ENCODE measurements around the gene SELP.

SELP gene

DNA sequence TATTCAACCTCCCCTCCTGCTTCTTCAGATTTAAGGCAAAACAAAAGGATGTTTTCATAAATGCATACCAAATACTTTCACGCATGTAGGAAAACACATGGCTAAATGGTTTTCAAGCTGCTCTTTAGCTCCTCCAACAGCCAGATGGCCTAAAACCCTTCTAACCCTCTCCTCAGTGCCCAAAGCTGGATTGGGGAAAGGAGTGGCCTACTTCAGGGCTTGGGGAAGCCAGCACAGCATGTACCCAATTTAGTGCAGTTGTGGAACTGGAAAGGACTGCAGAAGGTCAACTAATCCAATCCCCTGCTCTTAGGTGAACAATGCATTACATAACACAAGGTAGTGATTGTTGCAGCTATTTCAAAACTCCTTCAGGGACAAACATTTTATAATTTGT lies 53.0 kb downstream of the SELP start:
- no peaks in the 10 kb centered on the region for H3K4me1 Mint-ChIP-seq
- no peak for DNase-seq (ENCODE audit: low spot score in 2 of 2)
- no peaks in the 10 kb centered on the region for H3K9me3 Mint-ChIP-seq
- no peak for ATAC-seq (ENCODE audit: low read depth)
- no peak overlapping the region for H3K27ac Mint-ChIP-seq
- peaks cover 2% of the 10 kb centered on the region for H3K27me3 Mint-ChIP-seq
- no peak overlapping the region for H3K4me3 Mint-ChIP-seq
- H3K36me3 Mint-ChIP-seq: no peaks in the 10 kb centered on the region

GRCh38 chr1:169576241-169576934 lies 53.5 kb downstream of the SELP start:
- no peaks in the 10 kb centered on the region for H3K36me3 Mint-ChIP-seq
- H3K27me3 Mint-ChIP-seq: peaks cover 2% of the 10 kb centered on the region
- H3K9me3 Mint-ChIP-seq: no peaks in the 10 kb centered on the region
- DNase-seq (ENCODE audit: low spot score in 2 of 2): no peak
- H3K27ac Mint-ChIP-seq: no peak overlapping the region
- H3K4me1 Mint-ChIP-seq: no peaks in the 10 kb centered on the region
- ATAC-seq (ENCODE audit: low read depth): no peak
- no peak overlapping the region for H3K4me3 Mint-ChIP-seq

- DNase-seq (ENCODE audit: low spot score in 2 of 2) (no peak), ATAC-seq (ENCODE audit: low read depth) (no peak)
- no peak overlapping the region for H3K4me3 Mint-ChIP-seq
- no peaks in the 10 kb centered on the region for H3K9me3 Mint-ChIP-seq
- peaks cover 2% of the 10 kb centered on the region for H3K27me3 Mint-ChIP-seq
- no peaks in the 10 kb centered on the region for H3K4me1 Mint-ChIP-seq
- no peak overlapping the region for H3K27ac Mint-ChIP-seq
- no peaks in the 10 kb centered on the region for H3K36me3 Mint-ChIP-seq
These were observed 55.6 kb downstream of the SELP start for GRCh38 chr1:169574336-169574735.

DNA sequence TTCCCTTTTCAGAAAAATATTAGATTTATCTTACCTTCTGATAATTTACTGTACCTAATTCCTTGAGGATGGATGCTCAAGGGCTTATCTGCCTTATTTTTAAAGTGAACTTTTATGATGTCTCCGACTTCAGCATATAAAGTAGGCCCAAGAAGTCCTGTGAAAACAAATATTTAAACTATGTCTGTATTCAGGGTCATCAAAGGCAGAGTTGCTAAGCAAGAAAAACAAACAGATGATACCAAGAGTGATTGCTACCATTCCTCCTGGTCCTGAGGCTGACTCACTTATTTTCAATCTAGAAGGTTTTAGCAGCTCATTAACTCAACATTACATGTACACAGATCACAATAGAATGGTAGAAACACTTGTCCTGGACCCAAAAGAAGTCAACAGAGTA lies 57.7 kb downstream of the SELP start:
- Mint-ChIP-seq H3K4me3 (no peak overlapping the region), H3K27ac (no peak overlapping the region), H3K36me3 (no peaks in the 10 kb centered on the region), H3K4me1 (no peaks in the 10 kb centered on the region), H3K27me3 (no peaks in the 10 kb centered on the region), H3K9me3 (no peaks in the 10 kb centered on the region)
- ATAC-seq (ENCODE audit: low read depth) (no peak), DNase-seq (ENCODE audit: low spot score in 2 of 2) (no peak)

GRCh38 chr1:169571450-169571849 lies 58.5 kb downstream of the SELP start:
- Mint-ChIP-seq H3K4me3 (no peak overlapping the region), H3K27ac (no peak overlapping the region), H3K27me3 (no peaks in the 10 kb centered on the region), H3K9me3 (no peaks in the 10 kb centered on the region), H3K36me3 (no peaks in the 10 kb centered on the region), H3K4me1 (no peaks in the 10 kb centered on the region)
- DNase-seq (ENCODE audit: low spot score in 2 of 2) (no peak), ATAC-seq (ENCODE audit: low read depth) (no peak)

DNA sequence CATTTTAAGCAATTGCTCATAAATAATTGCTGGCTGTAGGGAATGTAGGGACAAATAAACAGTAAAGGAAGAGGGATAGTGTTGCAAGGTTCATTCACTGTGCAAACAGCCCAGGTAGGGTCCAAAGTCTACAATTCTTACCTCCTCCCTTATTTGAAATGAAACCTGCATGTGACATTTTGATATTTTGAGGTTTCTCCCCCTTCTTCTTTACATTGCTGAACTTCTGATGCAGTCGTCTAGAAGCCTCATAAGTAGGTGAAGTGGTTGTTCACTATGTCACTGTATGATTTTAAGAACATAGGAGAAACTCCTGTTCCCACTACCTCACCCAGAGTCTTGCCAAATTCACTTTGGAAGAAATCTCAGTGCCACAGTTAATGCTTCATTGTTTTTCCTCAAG lies 59.8 kb downstream of the SELP start:
- Mint-ChIP-seq H3K4me3 (no peak overlapping the region), H3K4me1 (no peaks in the 10 kb centered on the region), H3K27ac (no peak overlapping the region), H3K27me3 (no peaks in the 10 kb centered on the region), H3K9me3 (no peaks in the 10 kb centered on the region), H3K36me3 (no peaks in the 10 kb centered on the region)
- ATAC-seq (ENCODE audit: low read depth) (no peak), DNase-seq (ENCODE audit: low spot score in 2 of 2) (no peak)

DNA sequence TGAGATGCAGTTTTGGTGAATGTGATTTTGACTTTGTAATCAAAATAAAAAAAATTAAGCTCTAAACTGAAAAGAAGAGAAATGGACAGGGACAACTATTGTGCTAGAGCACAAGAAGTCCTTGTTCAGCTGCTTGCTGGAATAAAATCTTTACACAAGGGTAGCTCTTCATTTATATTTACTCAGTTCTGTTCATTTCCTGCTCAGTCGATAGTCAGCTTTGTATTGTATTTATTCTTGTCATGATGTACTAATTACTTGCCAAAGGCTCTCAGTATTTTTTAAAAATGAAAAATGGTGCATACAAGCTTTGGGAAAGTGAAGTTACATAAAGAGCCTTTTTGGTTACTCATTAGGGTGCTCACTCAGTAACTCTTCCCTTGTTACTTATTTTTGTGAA lies 61.4 kb downstream of the SELP start:
- Mint-ChIP-seq H3K4me3 (no peak overlapping the region), H3K9me3 (peaks cover 3% of the 10 kb centered on the region), H3K27ac (no peak overlapping the region), H3K4me1 (no peaks in the 10 kb centered on the region), H3K36me3 (peaks cover 7% of the 10 kb centered on the region), H3K27me3 (peaks cover 3% of the 10 kb centered on the region)
- DNase-seq (ENCODE audit: low spot score in 2 of 2) (no peak), ATAC-seq (ENCODE audit: low read depth) (no peak)

DNA sequence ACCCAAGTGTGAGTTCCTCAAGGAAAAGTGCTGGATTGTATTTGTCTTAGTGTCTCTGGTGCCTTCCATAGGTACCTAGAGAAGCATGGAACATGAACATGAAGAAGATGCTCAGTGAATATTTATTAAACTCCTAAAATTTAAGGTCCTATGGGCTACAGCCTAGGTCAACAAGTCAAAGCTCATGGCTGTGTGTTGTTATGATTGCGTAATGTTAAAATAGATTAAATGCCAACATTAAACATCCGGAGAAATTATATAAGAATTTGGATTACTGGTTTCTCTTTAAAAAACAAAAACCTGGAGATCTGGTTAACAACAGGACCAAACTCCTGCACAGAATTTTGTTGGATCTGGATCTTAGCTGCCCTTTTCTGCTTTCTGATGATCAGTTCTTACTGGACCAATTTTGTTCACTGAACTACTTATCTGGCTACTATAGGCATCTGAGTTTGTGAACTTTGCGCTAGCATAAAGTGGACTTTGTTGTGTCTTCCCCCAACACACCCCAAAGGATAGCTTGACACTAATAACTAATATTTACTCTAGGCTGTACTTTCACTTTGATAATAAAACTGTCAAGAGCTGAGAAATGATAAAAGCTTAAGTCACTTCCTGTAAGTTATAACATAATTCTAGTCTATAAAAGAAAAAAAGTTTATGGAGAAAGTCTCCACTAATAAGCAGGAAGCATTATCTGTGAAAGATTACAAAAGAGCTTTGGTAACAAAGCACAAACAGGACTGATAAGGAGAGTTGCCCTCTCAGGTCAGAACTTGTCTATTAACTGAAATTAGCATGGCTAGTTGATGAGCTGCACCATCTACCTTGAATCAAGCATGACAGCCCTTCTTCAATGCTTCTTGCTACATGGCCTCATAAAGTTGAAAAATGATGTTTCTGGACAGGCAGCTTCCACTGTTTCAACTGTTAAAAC lies 64.3 kb downstream of the SELP start:
- Mint-ChIP-seq H3K4me3 (no peak overlapping the region), H3K9me3 (peaks cover 9% of the 10 kb centered on the region), H3K27ac (no peak overlapping the region), H3K27me3 (peaks cover 9% of the 10 kb centered on the region), H3K4me1 (no peaks in the 10 kb centered on the region), H3K36me3 (peaks cover 10% of the 10 kb centered on the region)
- DNase-seq (ENCODE audit: low spot score in 2 of 2) (no peak), ATAC-seq (ENCODE audit: low read depth) (no peak)

GRCh38 chr1:169563650-169564049 lies 66.3 kb downstream of the SELP start:
- H3K36me3 Mint-ChIP-seq: peaks cover 10% of the 10 kb centered on the region
- no peak overlapping the region for H3K4me3 Mint-ChIP-seq
- H3K9me3 Mint-ChIP-seq: peaks cover 9% of the 10 kb centered on the region
- no peaks in the 10 kb centered on the region for H3K4me1 Mint-ChIP-seq
- peaks cover 11% of the 10 kb centered on the region for H3K27me3 Mint-ChIP-seq
- ATAC-seq (ENCODE audit: low read depth): no peak
- H3K27ac Mint-ChIP-seq: no peak overlapping the region
- no peak for DNase-seq (ENCODE audit: low spot score in 2 of 2)

- Mint-ChIP-seq H3K4me3 (no peak overlapping the region), H3K27ac (no peak overlapping the region), H3K9me3 (peaks cover 9% of the 10 kb centered on the region), H3K4me1 (no peaks in the 10 kb centered on the region), H3K36me3 (peaks cover 10% of the 10 kb centered on the region), H3K27me3 (peaks cover 11% of the 10 kb centered on the region)
- ATAC-seq (ENCODE audit: low read depth) (no peak), DNase-seq (ENCODE audit: low spot score in 2 of 2) (no peak)
These were observed 66.8 kb downstream of the SELP start for GRCh38 chr1:169563019-169563615.

DNA sequence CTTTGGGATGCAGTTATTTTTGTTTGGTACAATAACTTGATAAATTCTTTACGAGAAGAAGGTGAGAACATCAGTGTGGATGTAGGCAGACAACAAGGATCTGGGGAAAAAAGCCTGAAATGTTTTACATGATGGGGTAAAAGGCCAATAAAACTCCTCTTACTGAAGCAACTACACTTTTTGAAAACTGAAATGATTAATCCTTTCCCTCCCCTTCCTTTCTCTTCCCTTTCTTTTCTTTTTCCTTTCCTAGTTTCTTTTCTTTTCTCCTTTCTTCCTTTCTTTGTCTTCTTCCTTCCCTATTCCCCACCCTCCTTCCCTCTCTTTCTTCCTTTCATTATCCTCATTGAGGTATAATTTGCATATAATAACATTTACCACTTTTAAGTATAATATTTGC lies 68.2 kb downstream of the SELP start:
- no peak for DNase-seq (ENCODE audit: low spot score in 2 of 2)
- H3K27ac Mint-ChIP-seq: no peak overlapping the region
- H3K27me3 Mint-ChIP-seq: peaks cover 11% of the 10 kb centered on the region
- H3K4me3 Mint-ChIP-seq: no peak overlapping the region
- H3K9me3 Mint-ChIP-seq: peaks cover 9% of the 10 kb centered on the region
- ATAC-seq (ENCODE audit: low read depth): no peak
- no peaks in the 10 kb centered on the region for H3K4me1 Mint-ChIP-seq
- peaks cover 10% of the 10 kb centered on the region for H3K36me3 Mint-ChIP-seq

DNA sequence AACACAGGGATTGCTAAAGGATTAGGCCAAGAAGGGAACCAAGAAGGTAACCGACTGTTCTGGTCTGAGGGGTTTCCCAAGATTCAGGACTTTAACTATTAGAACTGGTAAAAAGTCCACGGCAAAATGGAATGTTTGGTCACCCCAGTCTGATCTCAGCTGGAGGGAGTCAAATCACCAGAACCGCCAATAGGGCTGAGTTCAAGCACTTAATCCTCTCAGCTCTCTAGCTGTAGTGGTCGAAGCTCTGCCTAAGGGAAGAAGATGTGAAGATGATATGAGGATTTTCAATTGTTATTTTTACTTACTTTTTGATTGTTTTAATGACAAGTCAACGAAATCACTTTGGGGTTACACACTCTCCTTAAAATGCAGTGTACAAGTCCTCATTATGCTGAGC lies 72.8 kb downstream of the SELP start:
- no peak for DNase-seq (ENCODE audit: low spot score in 2 of 2)
- H3K4me1 Mint-ChIP-seq: no peaks in the 10 kb centered on the region
- H3K36me3 Mint-ChIP-seq: no peaks in the 10 kb centered on the region
- no peaks in the 10 kb centered on the region for H3K9me3 Mint-ChIP-seq
- H3K4me3 Mint-ChIP-seq: no peak overlapping the region
- H3K27me3 Mint-ChIP-seq: peaks cover 4% of the 10 kb centered on the region
- H3K27ac Mint-ChIP-seq: no peak overlapping the region
- no peak for ATAC-seq (ENCODE audit: low read depth)

- DNase-seq (ENCODE audit: low spot score in 2 of 2) (peak in 1 of 2 donors; percentile 28), ATAC-seq (ENCODE audit: low read depth) (peak; percentile 72)
- no peaks in the 10 kb centered on the region for H3K9me3 Mint-ChIP-seq
- H3K27me3 Mint-ChIP-seq: peaks cover 1% of the 10 kb centered on the region
- H3K36me3 Mint-ChIP-seq: no peaks in the 10 kb centered on the region
- H3K4me1 Mint-ChIP-seq: peaks cover 2% of the 10 kb centered on the region
- no peak overlapping the region for H3K4me3 Mint-ChIP-seq
- H3K27ac Mint-ChIP-seq: no peak overlapping the region
These were observed 79.6 kb downstream of the SELP start for GRCh38 chr1:169550294-169550693.

- Mint-ChIP-seq H3K4me1 (peaks cover 2% of the 10 kb centered on the region), H3K27me3 (peaks cover 1% of the 10 kb centered on the region), H3K9me3 (no peaks in the 10 kb centered on the region), H3K4me3 (no peak overlapping the region), H3K27ac (no peak overlapping the region), H3K36me3 (no peaks in the 10 kb centered on the region)
- ATAC-seq (ENCODE audit: low read depth) (no peak), DNase-seq (ENCODE audit: low spot score in 2 of 2) (no peak)
These were observed 81.6 kb downstream of the SELP start for GRCh38 chr1:169548282-169548681.
